Non-pigmented ciliary epithelial cell (primary cell): ENCODE data around the gene LPCAT2.

Experiments
- DNase-seq: peaks from one replicate; pipeline ENCODE4 v3.0.0-alpha.2; 2010; ENCODE audit warnings: low read depth

Gene LPCAT2, protein sequence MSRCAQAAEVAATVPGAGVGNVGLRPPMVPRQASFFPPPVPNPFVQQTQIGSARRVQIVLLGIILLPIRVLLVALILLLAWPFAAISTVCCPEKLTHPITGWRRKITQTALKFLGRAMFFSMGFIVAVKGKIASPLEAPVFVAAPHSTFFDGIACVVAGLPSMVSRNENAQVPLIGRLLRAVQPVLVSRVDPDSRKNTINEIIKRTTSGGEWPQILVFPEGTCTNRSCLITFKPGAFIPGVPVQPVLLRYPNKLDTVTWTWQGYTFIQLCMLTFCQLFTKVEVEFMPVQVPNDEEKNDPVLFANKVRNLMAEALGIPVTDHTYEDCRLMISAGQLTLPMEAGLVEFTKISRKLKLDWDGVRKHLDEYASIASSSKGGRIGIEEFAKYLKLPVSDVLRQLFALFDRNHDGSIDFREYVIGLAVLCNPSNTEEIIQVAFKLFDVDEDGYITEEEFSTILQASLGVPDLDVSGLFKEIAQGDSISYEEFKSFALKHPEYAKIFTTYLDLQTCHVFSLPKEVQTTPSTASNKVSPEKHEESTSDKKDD

GRCh38 chr16:55508941-55509931, at the start of gene LPCAT2:
LPCAT2 (plus strand) TSS chr16:55509072; CDS start chr16:55509182, 110 bp downstream.
- no peak for DNase-seq

DNA sequence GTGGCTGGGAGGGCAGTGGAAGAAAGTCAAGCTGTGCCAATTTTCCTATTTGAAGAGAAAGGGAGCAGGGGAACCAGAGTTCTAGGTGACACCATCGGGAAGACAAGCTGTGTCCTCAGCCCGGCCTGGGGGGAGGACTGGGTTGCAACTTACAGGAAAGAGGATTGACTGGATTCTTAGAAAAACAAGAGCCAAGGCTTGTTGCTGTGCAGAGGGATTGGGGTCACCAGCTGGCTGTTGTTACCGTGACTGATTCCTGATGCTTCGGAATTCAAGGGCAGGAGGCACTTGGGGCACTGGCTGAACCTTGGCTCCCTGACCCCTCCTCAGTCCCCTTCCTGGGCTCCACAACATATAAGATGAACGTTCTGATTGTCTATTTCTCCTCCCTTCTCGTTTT, 46.6 kb upstream of the LPCAT2 start:
- no peak for DNase-seq

DNA sequence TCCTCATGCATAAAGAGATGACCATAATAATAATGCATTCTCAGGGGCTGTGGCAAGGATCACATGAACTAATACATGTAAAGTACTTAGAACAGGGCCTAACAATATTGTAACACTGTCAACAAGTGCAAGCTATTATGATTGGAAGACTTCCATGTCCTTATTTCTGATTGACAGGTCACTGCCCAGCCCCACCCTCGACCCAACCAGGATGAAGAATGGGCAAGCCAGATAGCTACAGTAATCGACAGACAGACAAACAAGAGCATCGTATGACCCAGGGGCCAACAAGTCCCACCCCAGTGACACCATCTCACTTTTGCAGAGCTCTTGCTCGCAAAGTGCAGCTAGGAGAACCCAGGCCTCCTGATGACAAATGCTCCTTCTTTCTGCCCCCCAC, 44.5 kb upstream of the LPCAT2 start:
- DNase-seq, result no peak

DNA sequence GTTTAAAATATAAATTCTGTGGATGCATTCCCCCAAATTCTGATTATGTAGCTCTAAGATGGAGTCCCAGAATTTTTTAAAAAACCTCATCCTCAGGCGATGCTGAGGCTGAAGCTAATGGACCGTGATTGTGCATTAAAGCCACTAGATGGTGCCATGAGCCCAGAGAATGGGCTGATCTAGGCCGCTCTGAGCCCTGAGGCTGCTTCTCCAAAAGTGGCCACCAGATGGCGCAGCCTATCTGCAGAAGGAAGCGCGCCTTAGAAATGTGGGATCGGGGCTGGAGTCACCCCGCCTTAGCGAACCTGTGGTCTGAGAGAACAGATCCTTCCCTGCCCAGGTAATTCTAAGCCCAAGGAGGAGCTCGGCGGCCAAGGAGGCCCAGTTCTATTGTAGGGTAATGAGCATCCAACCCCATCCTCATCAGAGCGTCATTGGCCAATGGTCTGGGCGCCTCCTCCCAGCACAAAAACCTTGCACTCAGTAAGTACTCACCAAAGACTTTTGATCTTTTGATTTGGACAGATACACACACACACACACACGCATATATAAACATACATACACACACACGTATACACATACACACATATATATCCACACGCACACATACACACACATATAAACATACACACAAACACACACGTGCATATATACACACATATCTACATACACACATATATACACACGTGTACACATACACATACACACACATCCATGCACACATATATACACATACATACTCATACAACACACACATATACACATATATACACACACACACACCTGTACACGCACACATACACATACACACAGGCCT, 43.6 kb upstream of the LPCAT2 start:
- DNase-seq, result no peak

DNA sequence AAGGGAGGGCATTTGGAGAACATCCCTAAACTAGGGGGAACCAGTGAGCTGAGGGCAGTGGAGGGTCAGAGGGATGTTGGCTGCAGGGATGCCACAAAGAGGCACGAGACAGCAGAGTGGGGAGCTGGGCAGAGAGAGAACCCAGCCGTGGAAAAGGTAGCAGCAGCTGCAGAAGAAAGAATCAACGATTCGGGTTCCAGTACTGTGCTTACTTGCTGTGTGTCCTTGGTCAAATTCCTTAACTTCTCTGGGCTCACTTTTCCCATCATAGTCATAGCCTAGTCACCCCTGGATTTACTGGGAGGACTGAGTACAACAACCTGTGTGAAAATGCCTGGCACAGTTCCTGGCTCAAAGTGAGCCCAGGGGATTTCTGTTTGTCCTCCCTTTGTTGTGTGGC, 42.7 kb upstream of the LPCAT2 start:
- no peak for DNase-seq

DNA sequence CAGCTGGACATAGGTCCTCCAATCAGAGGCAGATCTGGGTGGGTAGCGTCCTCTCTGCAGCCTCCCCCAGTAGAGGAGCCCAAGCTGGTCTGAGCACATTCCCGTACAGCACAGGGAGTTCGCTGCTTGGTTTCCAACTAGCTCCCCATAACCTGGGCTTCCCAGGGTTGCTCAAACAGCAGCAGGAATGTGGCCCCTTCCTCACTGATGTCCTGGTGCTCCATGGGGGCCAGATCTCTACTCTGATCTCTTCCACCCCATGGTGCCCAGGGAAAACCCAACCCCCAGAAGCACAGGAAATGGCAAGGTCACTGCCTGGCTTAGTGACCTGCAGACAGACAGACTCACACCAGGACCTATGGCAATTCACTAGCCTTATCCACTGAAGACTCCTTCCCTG, 41.0 kb upstream of the LPCAT2 start:
- DNase-seq, result no peak

- DNase-seq, result no peak
Measured at GRCh38 chr16:55468352-55468990, 40.4 kb upstream of the LPCAT2 start.

- no peak for DNase-seq
Measured at GRCh38 chr16:55469821-55470532, 38.9 kb upstream of the LPCAT2 start.

- DNase-seq, result no peak
Measured at GRCh38 chr16:55470533-55471371, 38.1 kb upstream of the LPCAT2 start.

- DNase-seq, result peak; percentile 73
Measured at GRCh38 chr16:55471448-55472097, 37.3 kb upstream of the LPCAT2 start.

GRCh38 chr16:55473587-55473986, 35.3 kb upstream of the LPCAT2 start:
- no peak for DNase-seq

DNA sequence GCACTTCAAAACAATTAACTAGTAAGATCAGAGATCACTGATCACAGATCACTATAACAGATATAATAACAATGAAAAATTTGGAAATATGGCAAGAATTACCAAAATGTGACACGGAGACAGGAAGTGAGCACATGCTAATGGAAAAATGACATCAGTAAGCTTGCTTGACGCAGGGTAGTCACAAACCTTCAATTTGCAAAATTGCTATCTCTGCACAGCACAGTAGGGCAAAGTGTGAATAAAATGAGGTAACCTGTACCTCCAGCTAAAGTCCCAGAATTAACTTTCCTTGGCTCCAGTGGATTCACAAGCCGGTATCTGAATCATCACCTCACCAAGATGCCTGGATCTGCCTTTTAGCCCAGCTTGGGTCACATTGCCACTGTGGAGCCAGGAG, 34.1 kb upstream of the LPCAT2 start:
- no peak for DNase-seq

DNA sequence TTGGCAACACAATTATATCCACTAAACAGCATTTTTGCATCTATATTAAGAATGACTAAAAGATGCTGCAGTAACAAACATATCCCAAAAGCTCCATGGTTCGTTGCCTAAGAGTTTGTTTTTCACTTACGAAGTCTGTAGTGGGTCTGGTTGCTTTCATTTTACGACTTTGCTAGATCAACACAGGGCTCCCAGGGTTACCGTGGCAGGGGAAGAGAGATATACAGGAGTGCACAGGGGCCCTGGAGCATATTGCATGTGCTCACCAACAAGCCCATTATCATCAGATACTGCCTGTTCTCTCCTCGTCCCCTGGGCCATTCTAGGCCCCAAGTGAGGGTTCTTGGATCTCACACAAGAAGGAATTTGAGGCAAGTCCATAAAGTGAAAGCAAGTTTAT, 33.0 kb upstream of the LPCAT2 start:
- no peak for DNase-seq

- DNase-seq, result no peak
Measured at GRCh38 chr16:55476625-55477533, 32.0 kb upstream of the LPCAT2 start.

DNA sequence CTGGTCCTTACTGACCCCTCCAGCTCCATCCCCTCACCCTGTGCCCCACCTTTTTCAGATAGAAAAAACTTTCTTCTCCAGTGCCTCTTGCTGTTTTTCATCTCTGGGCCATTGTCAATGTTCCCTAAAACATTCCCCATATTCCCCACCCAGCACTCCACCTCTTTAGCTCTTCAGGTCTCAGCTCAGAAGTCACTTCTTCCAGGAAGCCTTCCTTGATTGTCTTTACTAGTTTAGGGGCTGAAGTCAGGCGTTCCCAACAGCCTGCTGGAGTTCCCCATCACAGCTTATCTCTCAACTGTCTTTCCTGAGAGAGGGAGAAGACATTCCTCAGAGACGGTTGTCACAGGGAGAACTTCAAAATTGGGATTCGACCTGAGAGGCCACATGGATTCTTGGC, 31.1 kb upstream of the LPCAT2 start:
- DNase-seq, result no peak

- no peak for DNase-seq
Measured at GRCh38 chr16:55478827-55479429, 29.9 kb upstream of the LPCAT2 start, which contains the start of gene MMP2. MMP2 (plus strand) TSS chr16:55479198; CDS start chr16:55479480, 282 bp downstream.

DNA sequence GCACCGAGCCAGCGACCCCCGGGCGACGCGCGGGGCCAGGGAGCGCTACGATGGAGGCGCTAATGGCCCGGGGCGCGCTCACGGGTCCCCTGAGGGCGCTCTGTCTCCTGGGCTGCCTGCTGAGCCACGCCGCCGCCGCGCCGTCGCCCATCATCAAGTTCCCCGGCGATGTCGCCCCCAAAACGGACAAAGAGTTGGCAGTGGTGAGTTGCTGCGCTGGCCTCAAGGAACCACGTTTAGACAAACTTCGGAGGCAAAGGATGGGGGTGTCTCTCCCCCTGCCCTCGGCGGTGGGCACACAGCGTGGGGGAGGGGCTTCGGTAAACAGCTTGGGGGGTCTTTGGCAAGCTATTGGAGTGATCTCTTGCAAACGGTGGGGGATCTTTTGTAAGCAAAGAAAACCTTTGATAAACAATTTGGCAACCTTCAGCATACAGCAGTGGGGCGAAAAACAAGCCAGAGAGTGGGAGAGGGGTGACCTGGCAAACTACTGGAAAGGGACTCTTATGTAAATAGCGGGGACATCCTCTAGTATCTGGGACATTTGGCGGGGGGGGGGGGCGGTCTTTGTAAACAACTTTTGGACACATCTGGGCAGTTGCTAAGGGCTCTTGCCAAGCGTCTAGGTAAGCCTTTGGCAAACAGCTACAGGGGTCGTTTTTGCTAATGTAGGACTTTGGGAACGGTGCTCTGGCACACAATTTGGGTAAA, 29.3 kb upstream of the LPCAT2 start:
- no peak for DNase-seq
